ENCODE results near the gene LIN7B. TPM values are rescaled to one million over a fixed set of nuclear protein-coding genes. Genes with fewer than 3 reads are reported as not detected.

The LIN7B gene
- total and polyA plus RNA-seq, 2 of the 13 experiments (the other 11 are each of a cell fraction or from before 2014, with no cell fraction given), result 5.3 to 7.6 TPM

- TF ChIP-seq THRA (CRISPR knock-in tag; IDR thresholded peaks at IDR 0.05; ENCODE audit: borderline replicate concordance) (0 out of 2 replicates have a peak, but pooled peaks have one; percentile 40), FOSL1 (CRISPR knock-in tag; IDR thresholded peaks at IDR 0.05; ENCODE audit: borderline replicate concordance) (no peak), DPF2 (CRISPR knock-in tag; IDR thresholded peaks at IDR 0.05; ENCODE audit: borderline replicate concordance, low read depth) (no peak), SNAPC4 (CRISPR knock-in tag; IDR thresholded peaks at IDR 0.05) (no peak; the same call in 1 of the 2 replicates), ZNF468 (CRISPR knock-in tag; IDR thresholded peaks at IDR 0.05) (no peak), GABPB1 (CRISPR knock-in tag; IDR thresholded peaks at IDR 0.05) (peak; percentile 69), TAF1 (CRISPR knock-in tag; IDR thresholded peaks at IDR 0.05) (peak; percentile 9; the same call in 1 of the 2 replicates), SIN3A (IDR thresholded peaks at IDR 0.05; ENCODE audit: borderline replicate concordance, low read depth, low read length) (no peak), ZNF761 (CRISPR knock-in tag; conservative IDR thresholded peaks at IDR 0.05) (no peak), ZNF577 (CRISPR knock-in tag; IDR thresholded peaks at IDR 0.05; ENCODE audit: borderline replicate concordance, low read depth) (no peak), HNF4A (CRISPR knock-in tag; IDR thresholded peaks at IDR 0.05) (no peak), ZNF878 (CRISPR knock-in tag; IDR thresholded peaks at IDR 0.05) (no peak), ATF1 (CRISPR knock-in tag; IDR thresholded peaks at IDR 0.05) (no peak), FOXP4 (CRISPR knock-in tag; IDR thresholded peaks at IDR 0.05) (no peak), ZNF430 (CRISPR knock-in tag; IDR thresholded peaks at IDR 0.05) (0 out of 2 replicates have a peak, but pooled peaks have one; percentile 40), ZSCAN12 (CRISPR knock-in tag; IDR thresholded peaks at IDR 0.05) (no peak), ZNF18 (CRISPR knock-in tag; IDR thresholded peaks at IDR 0.05; ENCODE audit: insufficient replicate concordance) (no peak), ZNF780A (CRISPR knock-in tag; IDR thresholded peaks at IDR 0.05) (no peak), ZNF580 (CRISPR knock-in tag; IDR thresholded peaks at IDR 0.05; ENCODE audit: borderline replicate concordance, low read depth) (no peak)
Observed at GRCh38 chr19:49114630-49115363, 627 bp downstream of the LIN7B start (continued).

Measured in HepG2 (cell line).